Measurements from ENCODE around the gene NLRP13.

DNA sequence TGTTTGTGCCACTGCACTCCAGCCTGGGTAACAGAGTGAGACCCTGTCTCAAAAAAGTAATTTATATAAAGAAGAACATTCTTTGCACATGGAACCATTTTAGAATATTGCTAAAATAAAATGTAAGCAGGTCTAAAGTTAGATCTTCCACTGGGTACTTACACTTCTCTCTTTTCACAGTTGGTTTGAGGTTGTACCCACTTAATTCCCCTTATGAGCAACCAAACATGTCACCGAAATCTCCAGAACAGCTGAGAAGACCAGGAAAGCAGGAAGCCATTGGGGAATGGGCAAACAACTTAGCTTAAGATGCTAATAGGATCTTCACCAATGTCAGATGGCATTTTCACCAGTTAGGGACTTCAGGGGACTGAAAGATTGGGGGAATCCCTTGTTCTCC is 77.0 kb downstream of the NLRP13 start:
- TF ChIP-seq, protein P1, sequence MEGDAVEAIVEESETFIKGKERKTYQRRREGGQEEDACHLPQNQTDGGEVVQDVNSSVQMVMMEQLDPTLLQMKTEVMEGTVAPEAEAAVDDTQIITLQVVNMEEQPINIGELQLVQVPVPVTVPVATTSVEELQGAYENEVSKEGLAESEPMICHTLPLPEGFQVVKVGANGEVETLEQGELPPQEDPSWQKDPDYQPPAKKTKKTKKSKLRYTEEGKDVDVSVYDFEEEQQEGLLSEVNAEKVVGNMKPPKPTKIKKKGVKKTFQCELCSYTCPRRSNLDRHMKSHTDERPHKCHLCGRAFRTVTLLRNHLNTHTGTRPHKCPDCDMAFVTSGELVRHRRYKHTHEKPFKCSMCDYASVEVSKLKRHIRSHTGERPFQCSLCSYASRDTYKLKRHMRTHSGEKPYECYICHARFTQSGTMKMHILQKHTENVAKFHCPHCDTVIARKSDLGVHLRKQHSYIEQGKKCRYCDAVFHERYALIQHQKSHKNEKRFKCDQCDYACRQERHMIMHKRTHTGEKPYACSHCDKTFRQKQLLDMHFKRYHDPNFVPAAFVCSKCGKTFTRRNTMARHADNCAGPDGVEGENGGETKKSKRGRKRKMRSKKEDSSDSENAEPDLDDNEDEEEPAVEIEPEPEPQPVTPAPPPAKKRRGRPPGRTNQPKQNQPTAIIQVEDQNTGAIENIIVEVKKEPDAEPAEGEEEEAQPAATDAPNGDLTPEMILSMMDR (IDR thresholded peaks at IDR 0.05), result no peak
- TF ChIP-seq POLR2AphosphoS5 (IDR thresholded peaks at IDR 0.05; ENCODE audit: low read depth, low read length) (no peak), SIN3A (IDR thresholded peaks at IDR 0.05; ENCODE audit: borderline replicate concordance, insufficient read depth, low read depth, low read length) (no peak), TCF7L2 (IDR thresholded peaks at IDR 0.05; ENCODE audit: low read depth, low read length) (no peak)
- TF ChIP-seq, protein P2, sequence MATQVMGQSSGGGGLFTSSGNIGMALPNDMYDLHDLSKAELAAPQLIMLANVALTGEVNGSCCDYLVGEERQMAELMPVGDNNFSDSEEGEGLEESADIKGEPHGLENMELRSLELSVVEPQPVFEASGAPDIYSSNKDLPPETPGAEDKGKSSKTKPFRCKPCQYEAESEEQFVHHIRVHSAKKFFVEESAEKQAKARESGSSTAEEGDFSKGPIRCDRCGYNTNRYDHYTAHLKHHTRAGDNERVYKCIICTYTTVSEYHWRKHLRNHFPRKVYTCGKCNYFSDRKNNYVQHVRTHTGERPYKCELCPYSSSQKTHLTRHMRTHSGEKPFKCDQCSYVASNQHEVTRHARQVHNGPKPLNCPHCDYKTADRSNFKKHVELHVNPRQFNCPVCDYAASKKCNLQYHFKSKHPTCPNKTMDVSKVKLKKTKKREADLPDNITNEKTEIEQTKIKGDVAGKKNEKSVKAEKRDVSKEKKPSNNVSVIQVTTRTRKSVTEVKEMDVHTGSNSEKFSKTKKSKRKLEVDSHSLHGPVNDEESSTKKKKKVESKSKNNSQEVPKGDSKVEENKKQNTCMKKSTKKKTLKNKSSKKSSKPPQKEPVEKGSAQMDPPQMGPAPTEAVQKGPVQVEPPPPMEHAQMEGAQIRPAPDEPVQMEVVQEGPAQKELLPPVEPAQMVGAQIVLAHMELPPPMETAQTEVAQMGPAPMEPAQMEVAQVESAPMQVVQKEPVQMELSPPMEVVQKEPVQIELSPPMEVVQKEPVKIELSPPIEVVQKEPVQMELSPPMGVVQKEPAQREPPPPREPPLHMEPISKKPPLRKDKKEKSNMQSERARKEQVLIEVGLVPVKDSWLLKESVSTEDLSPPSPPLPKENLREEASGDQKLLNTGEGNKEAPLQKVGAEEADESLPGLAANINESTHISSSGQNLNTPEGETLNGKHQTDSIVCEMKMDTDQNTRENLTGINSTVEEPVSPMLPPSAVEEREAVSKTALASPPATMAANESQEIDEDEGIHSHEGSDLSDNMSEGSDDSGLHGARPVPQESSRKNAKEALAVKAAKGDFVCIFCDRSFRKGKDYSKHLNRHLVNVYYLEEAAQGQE (IDR thresholded peaks at IDR 0.05; ENCODE audit: insufficient read depth in 1 of 2, low read depth in 2 of 2, low read length in 1 of 2), result no peak

Measured in Panc1 (cell line).